Smooth muscle cell (in vitro differentiated cells): ENCODE measurements around the gene CPSF4L. TPM values are rescaled to one million over a fixed set of nuclear protein-coding genes. Genes with fewer than 3 reads are reported as not detected.

Experiments used
- DNase-seq: peaks from one replicate; lab custom pipeline; 2025; ENCODE audit not compliant: unreplicated experiment; lab: John Stamatoyannopoulos, UW
- H2AFZ ChIP-seq: fragments of 200-600 bp; sonication (generic); 2 replicates; pipeline ENCODE4 v1.6.0; 2016; ENCODE audit warnings: antibody characterized with exemption, low read depth, mild to moderate bottlenecking
- H3F3A ChIP-seq: fragments of 200-600 bp; sonication (generic); 2 replicates; pipeline ENCODE4 v1.6.0; 2017; ENCODE audit warnings: antibody characterized with exemption, low read depth
- H3K27ac ChIP-seq: fragments of 200-600 bp; sonication (generic); 2 replicates; pipeline ENCODE4 v1.5.1; 2016; ENCODE audit warnings: low read depth, mild to moderate bottlenecking
- H3K27me3 ChIP-seq: fragments of 200-600 bp; sonication (generic); 2 replicates; pipeline ENCODE4 v1.6.1; 2016; ENCODE audit warnings: low read depth, mild to moderate bottlenecking
- H3K36me3 ChIP-seq: fragments of 200-600 bp; sonication (generic); 2 replicates; pipeline ENCODE4 v1.5.1; 2016; ENCODE audit warnings: low read depth
- H3K4me1 ChIP-seq: fragments of 200-600 bp; sonication (generic); 2 replicates; pipeline ENCODE4 v1.5.1; 2016; ENCODE audit warnings: low read depth
- H3K4me2 ChIP-seq: fragments of 200-600 bp; sonication (generic); 2 replicates; pipeline ENCODE4 v1.6.0; 2016; ENCODE audit warnings: mild to moderate bottlenecking
- H3K4me3 ChIP-seq: fragments of 200-600 bp; sonication (generic); 2 replicates; pipeline ENCODE4 v1.5.1; 2016; ENCODE audit warnings: mild to moderate bottlenecking
- H3K79me2 ChIP-seq: fragments of 200-600 bp; sonication (generic); 2 replicates; pipeline ENCODE4 v1.6.0; 2016; ENCODE audit warnings: low read depth, mild to moderate bottlenecking
- H3K9ac ChIP-seq: fragments of 200-600 bp; sonication (generic); 2 replicates; pipeline ENCODE4 v1.6.0; 2016; ENCODE audit warnings: low read depth
- H3K9me3 ChIP-seq: fragments of 200-600 bp; sonication (generic); replicated peaks from 2 replicates; pipeline ENCODE4 v1.5.1; 2016; ENCODE audit warnings: low read depth
- H4K20me1 ChIP-seq: fragments of 200-600 bp; sonication (generic); 2 replicates; pipeline ENCODE4 v1.6.0; 2016; ENCODE audit warnings: low read depth
- CTCF ChIP-seq: fragments of 200-600 bp; sonication (generic); IDR thresholded peaks from 2 replicates; pipeline ENCODE4 v1.5.1; 2017; ENCODE audit warnings: borderline replicate concordance, mild to moderate bottlenecking, antibody characterized with exemption; ENCODE audit not compliant: insufficient read depth, poor library complexity, severe bottlenecking
- WGBS: methylation state at CpG from one replicate; pipeline ENCODE4 v1.1.7; 2016; ENCODE audit warnings: low lambda C conversion rate; 5-methylcytosine and 5-hydroxymethylcytosine counted together
- polyA plus RNA-seq: library from polyadenylated mRNA; unstranded; fragments of >200 nt; fragmentation: Nextera tagmentation; extraction: Ambion mirVana; gene quantifications from 2 replicates; pipeline ENCODE4 v1.2.1, GENCODE V29; 2016
- total RNA-seq: library from RNA; depleted of rRNA; stranded (reverse); fragments of >200 nt; gene quantifications from 2 replicates; pipeline ENCODE4 v1.2.3, GENCODE V29; 2014

The CPSF4L gene
- total and polyA plus RNA-seq, 2 experiments from 2014 or later: not detected

GRCh38 chr17:73251871-73252270, 9.8 kb downstream of the CPSF4L start:
- Histone ChIP-seq H3K27ac (no peak overlapping the region), H3K9ac (no peak overlapping the region), H3K36me3 (no peaks in the 10 kb centered on the region), H4K20me1 (no peaks in the 10 kb centered on the region), H3K4me1 (no peaks in the 10 kb centered on the region), H3K79me2 (no peaks in the 10 kb centered on the region), H3K4me3 (no peak overlapping the region), H2AFZ (no peak overlapping the region), H3K4me2 (no peak overlapping the region), H3F3A (no peaks in the 10 kb centered on the region), H3K27me3 (peaks cover 6% of the 10 kb centered on the region), H3K9me3 (no peaks in the 10 kb centered on the region)
- DNase-seq: no peak
- 93% methylated on average over 8 of the region's 8 CpGs for WGBS
- TF ChIP-seq CTCF: no peak

- DNase-seq: no peak
- H3K4me1 ChIP-seq: no peaks in the 10 kb centered on the region
- no peaks in the 10 kb centered on the region for H3K79me2 ChIP-seq
- no peak overlapping the region for H3K9ac ChIP-seq
- H3K27me3 ChIP-seq: peaks cover 6% of the 10 kb centered on the region
- no peaks in the 10 kb centered on the region for H3K36me3 ChIP-seq
- H3F3A ChIP-seq: no peaks in the 10 kb centered on the region
- 89% methylated on average over 10 of the region's 10 CpGs for WGBS
- H3K4me3 ChIP-seq: no peak overlapping the region
- H3K9me3 ChIP-seq: no peaks in the 10 kb centered on the region
- no peak overlapping the region for H3K27ac ChIP-seq
- H3K4me2 ChIP-seq: no peak overlapping the region
- H2AFZ ChIP-seq: no peak overlapping the region
- TF ChIP-seq CTCF: no peak
- no peaks in the 10 kb centered on the region for H4K20me1 ChIP-seq
These were observed 10.6 kb downstream of the CPSF4L start for GRCh38 chr17:73250851-73251640.

- no peak overlapping the region for H3K27ac ChIP-seq
- H3K4me2 ChIP-seq: no peak overlapping the region
- no peaks in the 10 kb centered on the region for H3K79me2 ChIP-seq
- H3F3A ChIP-seq: no peaks in the 10 kb centered on the region
- H3K9ac ChIP-seq: no peak overlapping the region
- WGBS: 84% methylated on average over 8 of the region's 8 CpGs
- H3K4me1 ChIP-seq: no peaks in the 10 kb centered on the region
- TF ChIP-seq CTCF: no peak
- H2AFZ ChIP-seq: no peak overlapping the region
- H3K27me3 ChIP-seq: peaks cover 6% of the 10 kb centered on the region
- H3K36me3 ChIP-seq: no peaks in the 10 kb centered on the region
- H4K20me1 ChIP-seq: no peaks in the 10 kb centered on the region
- H3K4me3 ChIP-seq: no peak overlapping the region
- no peak for DNase-seq
- H3K9me3 ChIP-seq: no peaks in the 10 kb centered on the region
These were observed 12.0 kb downstream of the CPSF4L start for GRCh38 chr17:73249700-73250099.

- TF ChIP-seq CTCF: no peak
- H3K79me2 ChIP-seq: no peaks in the 10 kb centered on the region
- H3K36me3 ChIP-seq: no peaks in the 10 kb centered on the region
- no peaks in the 10 kb centered on the region for H3K4me1 ChIP-seq
- H2AFZ ChIP-seq: no peak overlapping the region
- H3K27me3 ChIP-seq: peaks cover 6% of the 10 kb centered on the region
- H3K27ac ChIP-seq: no peak overlapping the region
- no peak overlapping the region for H3K9ac ChIP-seq
- H4K20me1 ChIP-seq: no peaks in the 10 kb centered on the region
- 95% methylated on average over 10 of the region's 10 CpGs for WGBS
- no peaks in the 10 kb centered on the region for H3F3A ChIP-seq
- DNase-seq: no peak
- no peaks in the 10 kb centered on the region for H3K9me3 ChIP-seq
- no peak overlapping the region for H3K4me3 ChIP-seq
- no peak overlapping the region for H3K4me2 ChIP-seq
These were observed 13.1 kb downstream of the CPSF4L start for GRCh38 chr17:73248532-73248931.
